ENCODE data around the gene NSMF. TPM values are rescaled to one million over a fixed set of nuclear protein-coding genes. Genes with fewer than 3 reads are reported as not detected.

The NSMF gene
- total RNA-seq, 1 donor from 2014 or later: 85.3 TPM

DNA sequence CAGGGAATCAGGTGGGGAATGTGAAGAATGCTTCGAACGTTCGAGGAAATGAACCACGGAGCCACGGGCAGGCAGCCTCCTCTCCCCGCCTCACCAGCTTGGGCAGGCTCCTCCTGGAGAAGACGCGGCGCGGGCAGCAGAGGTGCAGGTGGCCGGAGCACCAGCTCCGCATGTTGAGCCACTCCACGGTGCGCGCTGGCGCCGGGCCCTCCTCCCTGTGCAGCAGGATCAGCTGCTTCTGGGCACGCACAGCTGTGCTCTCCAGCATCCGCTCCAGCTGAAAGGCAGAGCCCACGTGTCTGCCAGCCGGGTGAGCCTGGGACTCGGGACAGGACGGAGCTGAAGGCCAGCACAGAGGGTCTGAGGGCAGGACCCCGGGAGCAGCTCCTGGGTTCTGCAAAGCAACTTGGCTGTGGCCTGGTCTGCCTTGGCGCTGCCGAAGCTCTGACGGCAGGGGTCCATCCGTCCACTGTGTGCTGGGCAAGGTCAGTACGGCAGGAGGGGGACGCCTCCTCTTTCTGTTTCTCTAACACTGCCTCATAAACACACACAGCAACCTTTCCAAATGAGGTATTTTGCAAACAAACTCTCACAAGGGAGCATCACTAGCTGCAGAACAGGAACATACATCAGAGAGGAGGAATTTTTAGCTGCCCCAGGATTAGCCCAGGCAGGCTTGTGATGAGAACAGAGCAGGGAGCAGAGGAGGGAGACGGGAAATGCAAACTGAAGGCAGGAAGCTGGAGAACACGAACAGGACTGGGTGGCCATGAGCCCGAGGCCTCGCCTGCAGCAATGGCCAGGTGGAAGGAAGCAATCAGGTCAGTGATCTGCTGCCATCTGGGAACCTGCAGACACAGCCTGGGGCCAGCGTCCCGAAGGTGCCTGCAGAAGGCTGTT, 20.1 kb upstream of the NSMF start:
- H3K36me3 Mint-ChIP-seq: peaks cover 6% of the 10 kb centered on the region
- H3K27me3 Mint-ChIP-seq (ENCODE audit: low read depth): peaks cover 3% of the 10 kb centered on the region
- no peak overlapping the region for H3K4me3 Mint-ChIP-seq
- peaks cover 12% of the 10 kb centered on the region for H3K9me3 Mint-ChIP-seq
- no peak overlapping the region for H3K27ac Mint-ChIP-seq
- peaks cover 10% of the 10 kb centered on the region for H3K4me1 Mint-ChIP-seq
- TF ChIP-seq, protein P1, sequence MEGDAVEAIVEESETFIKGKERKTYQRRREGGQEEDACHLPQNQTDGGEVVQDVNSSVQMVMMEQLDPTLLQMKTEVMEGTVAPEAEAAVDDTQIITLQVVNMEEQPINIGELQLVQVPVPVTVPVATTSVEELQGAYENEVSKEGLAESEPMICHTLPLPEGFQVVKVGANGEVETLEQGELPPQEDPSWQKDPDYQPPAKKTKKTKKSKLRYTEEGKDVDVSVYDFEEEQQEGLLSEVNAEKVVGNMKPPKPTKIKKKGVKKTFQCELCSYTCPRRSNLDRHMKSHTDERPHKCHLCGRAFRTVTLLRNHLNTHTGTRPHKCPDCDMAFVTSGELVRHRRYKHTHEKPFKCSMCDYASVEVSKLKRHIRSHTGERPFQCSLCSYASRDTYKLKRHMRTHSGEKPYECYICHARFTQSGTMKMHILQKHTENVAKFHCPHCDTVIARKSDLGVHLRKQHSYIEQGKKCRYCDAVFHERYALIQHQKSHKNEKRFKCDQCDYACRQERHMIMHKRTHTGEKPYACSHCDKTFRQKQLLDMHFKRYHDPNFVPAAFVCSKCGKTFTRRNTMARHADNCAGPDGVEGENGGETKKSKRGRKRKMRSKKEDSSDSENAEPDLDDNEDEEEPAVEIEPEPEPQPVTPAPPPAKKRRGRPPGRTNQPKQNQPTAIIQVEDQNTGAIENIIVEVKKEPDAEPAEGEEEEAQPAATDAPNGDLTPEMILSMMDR (IDR thresholded peaks at IDR 0.05; ENCODE audit: unreplicated experiment): no peak
- no peak for DNase-seq (ENCODE audit: low spot score in 2 of 2, unreplicated experiment in 2 of 2)

DNA sequence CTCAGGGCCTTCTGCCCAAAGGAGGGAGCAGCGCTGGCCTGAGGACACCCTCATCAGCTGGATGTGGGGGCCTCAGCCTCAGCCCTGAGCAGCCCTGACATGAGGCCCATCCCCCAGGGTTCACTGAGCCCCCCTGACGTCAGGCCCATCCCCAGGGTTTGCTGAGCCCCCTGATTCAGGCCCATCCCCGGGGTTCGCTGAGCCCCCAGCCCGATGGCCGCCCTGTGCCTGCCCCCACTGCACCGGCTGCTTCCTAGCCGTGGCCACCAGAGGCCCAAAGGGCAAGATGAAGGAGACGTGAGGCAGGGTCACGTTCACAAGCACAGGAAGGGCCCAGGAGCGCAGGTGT, 19.5 kb upstream of the NSMF start:
- TF ChIP-seq, protein P1 (IDR thresholded peaks at IDR 0.05; ENCODE audit: unreplicated experiment): no peak
- H3K27me3 Mint-ChIP-seq (ENCODE audit: low read depth): peaks cover 3% of the 10 kb centered on the region
- H3K4me3 Mint-ChIP-seq: no peak overlapping the region
- peaks cover 8% of the 10 kb centered on the region for H3K36me3 Mint-ChIP-seq
- no peak for DNase-seq (ENCODE audit: low spot score in 2 of 2, unreplicated experiment in 2 of 2)
- peaks cover 10% of the 10 kb centered on the region for H3K4me1 Mint-ChIP-seq
- H3K27ac Mint-ChIP-seq: no peak overlapping the region
- H3K9me3 Mint-ChIP-seq: peaks cover 16% of the 10 kb centered on the region

GRCh38 chr9:137477778-137478612, 18.9 kb upstream of the NSMF start:
- Mint-ChIP-seq H3K27me3 (ENCODE audit: low read depth) (peaks cover 3% of the 10 kb centered on the region), H3K4me1 (peaks cover 10% of the 10 kb centered on the region), H3K4me3 (no peak overlapping the region), H3K36me3 (peaks cover 11% of the 10 kb centered on the region), H3K9me3 (peaks cover 22% of the 10 kb centered on the region), H3K27ac (no peak overlapping the region)
- no peak for DNase-seq (ENCODE audit: low spot score in 2 of 2, unreplicated experiment in 2 of 2)
- TF ChIP-seq, protein P1 (IDR thresholded peaks at IDR 0.05; ENCODE audit: unreplicated experiment): no peak

DNA sequence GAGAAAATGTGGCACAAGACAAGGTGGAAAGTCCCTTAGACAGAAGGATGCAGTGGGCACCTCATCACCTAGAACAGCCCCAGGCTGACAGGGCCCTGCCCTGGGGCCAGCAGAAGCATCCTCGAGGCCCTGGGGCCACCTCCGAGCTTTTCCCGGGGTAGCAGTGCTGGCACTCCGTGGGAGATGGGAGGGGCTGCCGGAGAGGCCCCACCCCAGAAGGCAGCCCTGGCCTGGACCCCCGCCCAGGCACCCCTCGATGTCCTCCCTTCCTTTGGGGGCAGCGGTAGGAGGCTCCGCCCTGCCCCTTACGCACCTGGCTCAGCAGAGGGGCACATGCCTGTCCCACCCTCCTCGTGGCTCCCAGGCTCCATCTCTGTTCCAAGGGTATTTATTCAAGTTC, 17.7 kb upstream of the NSMF start:
- Mint-ChIP-seq H3K27ac (no peak overlapping the region), H3K4me1 (peaks cover 5% of the 10 kb centered on the region), H3K27me3 (ENCODE audit: low read depth) (peaks cover 5% of the 10 kb centered on the region), H3K36me3 (peaks cover 13% of the 10 kb centered on the region), H3K9me3 (peaks cover 25% of the 10 kb centered on the region), H3K4me3 (no peak overlapping the region)
- no peak for DNase-seq (ENCODE audit: low spot score in 2 of 2, unreplicated experiment in 2 of 2)
- TF ChIP-seq, protein P1 (IDR thresholded peaks at IDR 0.05; ENCODE audit: unreplicated experiment): no peak

GRCh38 chr9:137475666-137476065, 16.5 kb upstream of the NSMF start:
- TF ChIP-seq, protein P1 (IDR thresholded peaks at IDR 0.05; ENCODE audit: unreplicated experiment): no peak
- Mint-ChIP-seq H3K27me3 (ENCODE audit: low read depth) (peaks cover 5% of the 10 kb centered on the region), H3K9me3 (peaks cover 25% of the 10 kb centered on the region)

More at GRCh38 chr9:137475666-137476065, 16.5 kb upstream of the NSMF start:
- no peak for DNase-seq (ENCODE audit: low spot score in 2 of 2, unreplicated experiment in 2 of 2)
- Mint-ChIP-seq H3K4me1 (peaks cover 5% of the 10 kb centered on the region), H3K27ac (no peak overlapping the region), H3K4me3 (no peak overlapping the region), H3K36me3 (peaks cover 13% of the 10 kb centered on the region)
